SK-N-SH (cell line): Measurements from ENCODE around the gene SHC3. TPM values are rescaled to one million over a fixed set of nuclear protein-coding genes. Genes with fewer than 3 reads are reported as not detected.

Experiments used
- CTCF ChIA-PET: fragments of 300-600, 350-600 bp; formaldehyde crosslinking; extraction: SDS; loops from one replicate; lab custom pipeline; 2021; lab: Yijun Ruan, JAX
- POLR2A ChIA-PET: fragments of 350-600 bp; sonication (Branson Sonifier 250); formaldehyde crosslinking; extraction: SDS; loops from one replicate; lab custom pipeline; 2020; ENCODE audit warnings: antibody characterized with exemption, inconsistent platforms; lab: Yijun Ruan, JAX
- DNase-seq: peaks from one replicate; pipeline ENCODE4 v3.0.0; 2012
- H2AFZ ChIP-seq: fragments of 200-600 bp; sonication (generic); 2 replicates; pipeline ENCODE4 v1.8.1; 2016; ENCODE audit warnings: antibody characterized with exemption, mild to moderate bottlenecking, low read depth
- H3F3A ChIP-seq: fragments of 200-600 bp; sonication (generic); replicated peaks from 2 replicates; pipeline ENCODE3; 2016; ENCODE audit warnings: antibody characterized with exemption, mild to moderate bottlenecking; ENCODE audit not compliant: insufficient read depth
- H3K27ac ChIP-seq, 2 experiments: fragments of 200-500 bp in 1 of 2; fragments of 200-600 bp in 1 of 2; sonication (Bioruptor generic) in 1 of 2; sonication (generic), shearing (Covaris generic) in 1 of 2; 2 replicates each; pipeline versions ENCODE4 v1.5.1 to v1.6.1; 2014 to 2016; ENCODE audit warnings: low read depth in 2 of 2, inconsistent platforms in 1 of 2, low read length in 1 of 2, mild to moderate bottlenecking in 1 of 2, mixed read lengths in 1 of 2
- H3K27me3 ChIP-seq: fragments of 200-600 bp; sonication (generic), shearing (Covaris generic); 2 replicates; pipeline ENCODE4 v1.6.1; 2016; ENCODE audit warnings: mixed run types; ENCODE audit not compliant: insufficient read depth
- H3K36me3 ChIP-seq, 2 experiments: fragments of 200-500 bp in 1 of 2; fragments of 200-600 bp in 1 of 2; sonication (Bioruptor generic) in 1 of 2; sonication (generic) in 1 of 2; replicated peaks in 1 of 2; 2 replicates each; pipeline versions ENCODE3 to v1.5.1; 2014 to 2016; ENCODE audit warnings: low read length in 1 of 2, mild to moderate bottlenecking in 1 of 2; ENCODE audit not compliant: insufficient read depth in 2 of 2, control insufficient read depth in 1 of 2
- H3K4me1 ChIP-seq, 2 experiments: fragments of 200-500 bp in 1 of 2; fragments of 200-600 bp in 1 of 2; sonication (Bioruptor generic) in 1 of 2; sonication (generic), shearing (Covaris generic) in 1 of 2; 2 replicates each; pipeline versions ENCODE4 v1.5.1 to v1.6.1; 2014 to 2016; ENCODE audit warnings: low read depth in 1 of 2, low read length in 1 of 2, mixed run types in 1 of 2; ENCODE audit not compliant: insufficient read depth in 2 of 2, control insufficient read depth in 1 of 2
- H3K4me2 ChIP-seq: fragments of 200-600 bp; sonication (generic), shearing (Covaris generic); 2 replicates; pipeline ENCODE4 v1.6.1; 2017; ENCODE audit warnings: mixed run types
- H3K4me3 ChIP-seq, 2 experiments: fragments of 200-500 bp in 1 of 2; fragments of 200-600 bp in 1 of 2; sonication (Bioruptor generic) in 1 of 2; sonication (generic), shearing (Covaris generic) in 1 of 2; 2 replicates each; pipeline versions ENCODE4 v1.5.1 to v1.8.1; 2014 to 2016; ENCODE audit warnings: low read depth in 2 of 2, inconsistent platforms in 1 of 2, low read length in 1 of 2, mild to moderate bottlenecking in 1 of 2, mixed read lengths in 1 of 2, moderate library complexity in 1 of 2
- H3K79me2 ChIP-seq: fragments of 200-600 bp; sonication (generic); 2 replicates; pipeline ENCODE4 v1.8.1; 2017; ENCODE audit warnings: mild to moderate bottlenecking; ENCODE audit not compliant: insufficient read depth
- H3K9ac ChIP-seq: fragments of 200-600 bp; sonication (generic); 2 replicates; pipeline ENCODE4 v1.6.1; 2017; ENCODE audit warnings: mixed run types
- H3K9me2 ChIP-seq: fragments of 200-600 bp; sonication (generic); 2 replicates; pipeline ENCODE4 v1.6.1; 2017; ENCODE audit warnings: mixed run types
- H3K9me3 ChIP-seq: fragments of 200-600 bp; sonication (generic); 2 replicates; pipeline ENCODE4 v1.6.1; 2017; ENCODE audit warnings: mixed run types, mild to moderate bottlenecking, moderate library complexity
- H4K20me1 ChIP-seq: fragments of 200-600 bp; sonication (generic); 2 replicates; pipeline ENCODE4 v1.6.1; 2017; ENCODE audit warnings: mild to moderate bottlenecking, mixed run types; ENCODE audit not compliant: insufficient read depth
- CHD2 ChIP-seq: fragments of 150-350 bp; IDR thresholded peaks from 2 replicates; pipeline ENCODE4 v1.6.1; 2018; ENCODE audit warnings: low read length; ENCODE audit not compliant: partially characterized antibody
- CTCF ChIP-seq: fragments of 200-600 bp; sonication (generic); IDR thresholded peaks from 2 replicates; pipeline ENCODE4 v1.6.1; 2017; ENCODE audit warnings: antibody characterized with exemption, mild to moderate bottlenecking, moderate library complexity
- EP300 ChIP-seq, 2 experiments: IDR thresholded peaks; 2 replicates each; pipeline versions ENCODE4 v1.4.0 to v1.6.1; 2012; ENCODE audit warnings: borderline replicate concordance in 1 of 2, low read depth in 1 of 2, low read length in 1 of 2
- EZH2phosphoT487 ChIP-seq: fragments of 200-600 bp; sonication (generic); IDR thresholded peaks from 2 replicates; pipeline ENCODE4 v1.6.1; 2017; ENCODE audit warnings: low read depth, mixed run types, mild to moderate bottlenecking, antibody characterized with exemption, moderate library complexity, borderline replicate concordance
- FOXJ3 ChIP-seq: sonication (generic); formaldehyde crosslinking; IDR thresholded peaks from 2 replicates; pipeline ENCODE4 v1.5.1; 2020; ENCODE audit warnings: mild to moderate bottlenecking, missing genetic modification reagents
- MAX ChIP-seq: IDR thresholded peaks from 2 replicates; pipeline ENCODE4 v1.4.0; 2012; ENCODE audit warnings: low read depth
- PBX3 ChIP-seq: IDR thresholded peaks from 2 replicates; pipeline ENCODE4; 2012
- RAD21 ChIP-seq: IDR thresholded peaks from 2 replicates; pipeline ENCODE4 v1.6.1; 2012; ENCODE audit warnings: mild to moderate bottlenecking, low read length
- TCF12 ChIP-seq: IDR thresholded peaks from 2 replicates; pipeline ENCODE4 v1.4.0; 2012
- USF1 ChIP-seq: IDR thresholded peaks from 2 replicates; pipeline ENCODE4 v1.4.0; 2012; ENCODE audit warnings: low read depth, borderline replicate concordance
- USF2 ChIP-seq: fragments of 150-350 bp; IDR thresholded peaks from 2 replicates; pipeline ENCODE4 v1.6.1; 2017; ENCODE audit warnings: antibody characterized with exemption, low read length, low read depth, borderline replicate concordance
- WGBS: methylation state at CpG from one replicate; pipeline ENCODE4 v1.1.6; 2017; ENCODE audit warnings: low lambda C conversion rate; 5-methylcytosine and 5-hydroxymethylcytosine counted together
- polyA plus RNA-seq, 3 experiments: library from polyadenylated mRNA; depleted of rRNA; stranded (reverse); fragments of >200 nt; gene quantifications; 2 replicates each; pipeline ENCODE4 v1.2.3, GENCODE V29; 2012

The SHC3 gene
- polyA plus RNA-seq, 1 of the 3 experiments (the other 2 are of a cell fraction): 3.2 TPM

GRCh38 chr9:89029788-89030187 is 148.8 kb downstream of the SHC3 start (continued):
- no peak for TF ChIP-seq USF2
- TF ChIP-seq RAD21: no peak

GRCh38 chr9:89026876-89027275 is 151.7 kb downstream of the SHC3 start:
- Histone ChIP-seq H3K27me3 (no peaks in the 10 kb centered on the region), H4K20me1 (no peaks in the 10 kb centered on the region), H3K4me2 (no peak overlapping the region), H3K4me1 (peaks cover 0 to 15% of the 10 kb centered on the region in 2 experiments; a peak in 3 of 4 replicates), H3K9ac (no peak overlapping the region), H3K79me2 (no peaks in the 10 kb centered on the region), H3F3A (peaks cover 9% of the 10 kb centered on the region), H3K27ac (no peak overlapping the region), H3K4me3 (no peak overlapping the region), H3K36me3 (peaks cover 0 to 28% of the 10 kb centered on the region in 2 experiments), H2AFZ (no peak overlapping the region), H3K9me2 (no peaks in the 10 kb centered on the region), H3K9me3 (peaks cover 24% of the 10 kb centered on the region)
- ChIA-PET POLR2A (no interaction called here), CTCF (no interaction called here)
- no peak for DNase-seq
- WGBS: 70% methylated on average over 3 of the region's 3 CpGs
- no peak for TF ChIP-seq CTCF
- no peak for TF ChIP-seq CHD2
- no peak for TF ChIP-seq USF1
- no peak for TF ChIP-seq FOXJ3 (CRISPR knock-in tag)
- TF ChIP-seq PBX3: no peak
- TF ChIP-seq TCF12: no peak
- no peak for TF ChIP-seq EP300 (IDR thresholded peaks at IDR 0.05; ENCODE audit: borderline replicate concordance in 1 of 2, low read depth in 1 of 2, low read length in 1 of 2)
- no peak for TF ChIP-seq MAX
- no peak for TF ChIP-seq EZH2phosphoT487
